Type B pancreatic cell (in vitro differentiated cells): ENCODE data around the gene CASKIN2. TPM values are rescaled to one million over a fixed set of nuclear protein-coding genes. Genes with fewer than 3 reads are reported as not detected.

Experiments
- DNase-seq: peaks from one replicate; pipeline ENCODE4 v3.0.0; 2021; ENCODE audit warnings: mixed read lengths; ENCODE audit not compliant: unreplicated experiment; ENCODE audit errors: extremely low spot score
- H3K27ac Mint-ChIP-seq: 2 replicates; pipeline ENCODE4 v1.8.0; 2021; ENCODE audit warnings: mild to moderate bottlenecking, mixed read lengths
- H3K27me3 Mint-ChIP-seq: 2 replicates; pipeline ENCODE4 v1.8.0; 2021; ENCODE audit warnings: mixed read lengths
- H3K36me3 Mint-ChIP-seq: 2 replicates; pipeline ENCODE4 v1.8.0; 2021; ENCODE audit warnings: mixed read lengths
- H3K4me1 Mint-ChIP-seq: one replicate; pipeline ENCODE4 v1.8.0; 2021; ENCODE audit warnings: mixed read lengths; ENCODE audit not compliant: unreplicated experiment
- H3K4me3 Mint-ChIP-seq: 2 replicates; pipeline ENCODE4 v1.8.0; 2021; ENCODE audit warnings: mild to moderate bottlenecking, mixed read lengths
- H3K9me3 Mint-ChIP-seq: 2 replicates; pipeline ENCODE4 v1.8.0; 2021; ENCODE audit warnings: mixed read lengths
- total RNA-seq: library from RNA; stranded (reverse); gene quantifications from 2 replicates; pipeline ENCODE4 v1.2.1, GENCODE V29; 2021; ENCODE audit warnings: low replicate concordance
- TF ChIP-seq, protein P1 (sequence below): fragments of 200-600 bp; sonication (generic); conservative IDR thresholded peaks from 2 replicates; pipeline ENCODE4 v1.5.0; 2021; ENCODE audit warnings: antibody characterized with exemption, mild to moderate bottlenecking

CASKIN2 gene
- total RNA-seq, 1 donor from 2014 or later: 31.2 TPM

- H3K4me1 Mint-ChIP-seq: peaks cover 13% of the 10 kb centered on the region
- no peaks in the 10 kb centered on the region for H3K36me3 Mint-ChIP-seq
- DNase-seq: no peak
- no peak overlapping the region for H3K4me3 Mint-ChIP-seq
- no peaks in the 10 kb centered on the region for H3K9me3 Mint-ChIP-seq
- H3K27me3 Mint-ChIP-seq: no peaks in the 10 kb centered on the region
- H3K27ac Mint-ChIP-seq: no peak overlapping the region
- TF ChIP-seq, protein P1, sequence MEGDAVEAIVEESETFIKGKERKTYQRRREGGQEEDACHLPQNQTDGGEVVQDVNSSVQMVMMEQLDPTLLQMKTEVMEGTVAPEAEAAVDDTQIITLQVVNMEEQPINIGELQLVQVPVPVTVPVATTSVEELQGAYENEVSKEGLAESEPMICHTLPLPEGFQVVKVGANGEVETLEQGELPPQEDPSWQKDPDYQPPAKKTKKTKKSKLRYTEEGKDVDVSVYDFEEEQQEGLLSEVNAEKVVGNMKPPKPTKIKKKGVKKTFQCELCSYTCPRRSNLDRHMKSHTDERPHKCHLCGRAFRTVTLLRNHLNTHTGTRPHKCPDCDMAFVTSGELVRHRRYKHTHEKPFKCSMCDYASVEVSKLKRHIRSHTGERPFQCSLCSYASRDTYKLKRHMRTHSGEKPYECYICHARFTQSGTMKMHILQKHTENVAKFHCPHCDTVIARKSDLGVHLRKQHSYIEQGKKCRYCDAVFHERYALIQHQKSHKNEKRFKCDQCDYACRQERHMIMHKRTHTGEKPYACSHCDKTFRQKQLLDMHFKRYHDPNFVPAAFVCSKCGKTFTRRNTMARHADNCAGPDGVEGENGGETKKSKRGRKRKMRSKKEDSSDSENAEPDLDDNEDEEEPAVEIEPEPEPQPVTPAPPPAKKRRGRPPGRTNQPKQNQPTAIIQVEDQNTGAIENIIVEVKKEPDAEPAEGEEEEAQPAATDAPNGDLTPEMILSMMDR: no peak
These were observed 40.4 kb upstream of the CASKIN2 start for GRCh38 chr17:75555679-75556153.

DNA sequence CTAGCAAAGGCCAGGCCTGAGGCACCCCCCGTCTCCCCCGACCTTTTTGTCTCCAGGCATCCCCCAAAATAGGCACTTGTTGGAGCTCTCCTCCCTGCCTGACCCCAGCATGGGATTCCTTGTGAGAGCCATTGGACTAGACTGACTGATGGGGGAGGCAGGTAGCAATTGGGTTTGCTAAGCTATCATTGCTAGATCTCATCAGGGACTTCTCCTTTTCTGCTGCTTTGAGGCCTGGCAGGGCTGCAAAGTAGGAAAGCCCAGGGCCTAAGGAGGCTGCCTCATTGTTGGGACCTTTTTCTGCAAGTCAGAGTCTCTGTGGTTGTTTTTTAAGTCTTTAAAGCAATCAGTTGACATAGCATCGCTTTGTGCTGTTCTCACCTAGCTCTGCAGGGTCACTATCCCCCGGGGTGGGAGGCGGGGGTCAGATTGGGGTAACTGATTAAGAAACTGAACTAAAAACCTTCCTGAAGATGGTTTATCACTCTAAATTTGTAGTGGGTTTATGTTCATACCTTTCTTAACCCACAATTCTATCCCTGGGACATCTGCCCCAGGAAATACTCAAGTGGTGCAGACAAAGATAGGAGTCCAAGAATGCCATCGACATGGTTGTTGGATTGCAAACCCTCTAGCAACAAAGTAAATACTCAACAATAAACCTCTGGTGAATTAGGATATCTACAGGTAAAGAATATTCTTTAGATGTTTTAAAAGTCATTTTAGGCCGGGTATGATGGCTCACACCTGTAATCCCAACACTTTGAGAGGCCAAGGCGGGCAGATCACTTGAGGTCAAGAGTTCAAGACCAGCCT, 38.2 kb upstream of the CASKIN2 start:
- no peak for DNase-seq
- no peaks in the 10 kb centered on the region for H3K36me3 Mint-ChIP-seq
- peaks cover 18% of the 10 kb centered on the region for H3K4me1 Mint-ChIP-seq
- H3K4me3 Mint-ChIP-seq: peak overlapping the region; percentile 19
- TF ChIP-seq, protein P1: no peak
- peak overlapping the region; percentile 62 for H3K27ac Mint-ChIP-seq
- H3K9me3 Mint-ChIP-seq: no peaks in the 10 kb centered on the region
- no peaks in the 10 kb centered on the region for H3K27me3 Mint-ChIP-seq

GRCh38 chr17:75552425-75553294, 37.3 kb upstream of the CASKIN2 start:
- Mint-ChIP-seq H3K27me3 (no peaks in the 10 kb centered on the region), H3K36me3 (no peaks in the 10 kb centered on the region), H3K27ac (peak overlapping the region; percentile 73), H3K9me3 (no peaks in the 10 kb centered on the region), H3K4me1 (peaks cover 18% of the 10 kb centered on the region), H3K4me3 (no peak overlapping the region)
- no peak for DNase-seq
- TF ChIP-seq, protein P1: no peak

DNA sequence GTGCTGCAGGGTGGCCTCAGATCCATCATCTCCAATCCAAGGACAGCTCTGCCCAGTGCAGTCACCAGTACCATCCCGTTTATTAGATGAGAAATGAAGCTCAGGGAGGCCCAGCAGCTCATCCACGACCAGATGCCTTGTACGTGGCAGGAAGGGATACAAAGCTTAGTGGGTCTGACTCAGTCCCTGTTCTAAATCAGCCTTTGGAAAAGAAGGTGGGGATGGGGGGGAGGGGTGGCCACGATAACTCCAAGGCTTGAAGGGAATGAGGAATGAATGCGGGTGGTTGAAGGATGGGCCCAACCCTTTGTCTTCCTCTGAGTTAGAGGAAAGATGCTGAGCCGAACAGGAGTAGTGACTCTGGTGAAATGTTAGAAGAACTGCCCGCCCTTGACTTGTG, 35.9 kb upstream of the CASKIN2 start:
- TF ChIP-seq, protein P1: no peak
- no peaks in the 10 kb centered on the region for H3K27me3 Mint-ChIP-seq

DNA sequence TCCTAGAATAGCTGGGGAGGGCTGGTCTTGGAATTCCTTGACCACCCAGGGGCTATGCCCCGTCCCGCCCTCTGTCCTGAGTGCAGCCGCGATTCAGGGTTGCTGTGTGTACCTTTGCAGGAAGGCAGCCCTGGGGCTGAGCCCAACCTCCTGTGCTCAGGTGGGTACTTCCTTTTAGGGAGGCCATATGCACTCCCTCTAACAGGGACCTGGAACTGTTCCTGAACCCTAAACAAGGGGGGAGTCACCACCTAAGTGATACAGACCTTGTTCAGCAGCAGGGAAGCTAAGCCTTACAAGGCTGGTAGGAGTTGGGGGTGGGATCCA, 34.8 kb upstream of the CASKIN2 start:
- no peaks in the 10 kb centered on the region for H3K9me3 Mint-ChIP-seq
- H3K27me3 Mint-ChIP-seq: no peaks in the 10 kb centered on the region
- H3K27ac Mint-ChIP-seq: peak overlapping the region; percentile 94
- peaks cover 18% of the 10 kb centered on the region for H3K4me1 Mint-ChIP-seq
- H3K36me3 Mint-ChIP-seq: no peaks in the 10 kb centered on the region
- no peak for DNase-seq
- H3K4me3 Mint-ChIP-seq: no peak overlapping the region
- TF ChIP-seq, protein P1: no peak

More for the DNA sequence above, 35.9 kb upstream of the CASKIN2 start:
- peaks cover 18% of the 10 kb centered on the region for H3K4me1 Mint-ChIP-seq
- no peak for DNase-seq
- H3K9me3 Mint-ChIP-seq: no peaks in the 10 kb centered on the region
- no peaks in the 10 kb centered on the region for H3K36me3 Mint-ChIP-seq
- H3K27ac Mint-ChIP-seq: peak overlapping the region; percentile 94
- H3K4me3 Mint-ChIP-seq: no peak overlapping the region
